Right lobe of liver (tissue), 6 donors: ENCODE measurements around the gene PDZD7. TPM values are rescaled to one million over a fixed set of nuclear protein-coding genes. Genes with fewer than 3 reads are reported as not detected.

Experiments used
- ATAC-seq, 4 donors: fragments of 200-7000 bp; cut with Tn5 transposase; one replicate each; pipeline ENCODE4 v1.9.1; 2020; ENCODE audit warnings: mild to moderate bottlenecking in 4 of 4, moderate library complexity in 4 of 4
- DNase-seq, 3 donors: peaks; one replicate each; pipeline ENCODE4 v3.0.0-alpha.2; 2020
- H3K27ac ChIP-seq, 3 donors: fragments of 200-600 bp; one replicate each; pipeline ENCODE4 v1.8.0; 2022
- H3K27me3 ChIP-seq, 2 donors: fragments of 200-600 bp; one replicate each; pipeline ENCODE4 v1.8.0; 2022
- H3K36me3 ChIP-seq, 4 donors: fragments of 200-600 bp; sonication (generic) in 1 of 4; one replicate each; pipeline versions ENCODE4 v1.5.1 to v1.8.0; 2017 to 2022; ENCODE audit warnings: control low read depth in 1 of 4
- H3K4me1 ChIP-seq, 4 donors: fragments of 200-600 bp; sonication (generic) in 1 of 4; one replicate each; pipeline versions ENCODE4 v1.5.1 to v1.8.0; 2017 to 2022; ENCODE audit warnings: control low read depth in 1 of 4
- H3K4me3 ChIP-seq, 3 donors: fragments of 200-600 bp; one replicate each; pipeline ENCODE4 v1.8.0; 2022
- H3K9me3 ChIP-seq, 4 donors: fragments of 200-600 bp; sonication (generic) in 1 of 4; one replicate each; pipeline versions ENCODE4 v1.5.1 to v1.8.0; 2017 to 2022; ENCODE audit warnings: control low read depth in 1 of 4
- CTCF ChIP-seq, 4 donors: fragments of 200-600 bp in 3 of 4; fragments of 450-650 bp in 1 of 4; IDR thresholded peaks; one replicate each; pipeline versions ENCODE4 v1.5.1 to v1.8.0; 2016 to 2022; ENCODE audit warnings: antibody characterized with exemption in 4 of 4, mild to moderate bottlenecking in 2 of 4
- POLR2A ChIP-seq: fragments of 450-650 bp; IDR thresholded peaks from one replicate; pipeline ENCODE4 v1.6.1; 2017; ENCODE audit warnings: antibody characterized with exemption, mild to moderate bottlenecking
- WGBS: methylation state at CpG from one replicate; pipeline ENCODE4 v1.1.6; 2018; ENCODE audit warnings: low coverage, low lambda C conversion rate; ENCODE audit not compliant: insufficient coverage; ENCODE audit errors: missing lambda C conversion rate; 5-methylcytosine and 5-hydroxymethylcytosine counted together
- intact Hi-C, 2 donors: fragments of 100-400 bp; cut with DNase I; formaldehyde crosslinking; loops; one replicate each; pipeline versions ENCODE4 v1.11.2 to v1.14.1; 2022
- total RNA-seq, 6 experiments: library from RNA; depleted of rRNA in 2 of 6; stranded (reverse); fragments of >200 nt in 2 of 6; fragmentation: NEBNext Ultra II Directional in 3 of 6; extraction: Animal tissue kit (Norgen Biotek cat#: 25700) in 3 of 6; gene quantifications; one replicate each; pipeline versions ENCODE4 v1.1.0 to v1.2.4, GENCODE V29; 2016 to 2023
- donor health status: DM: no; HTN: yes; CAD: no.
- donor health status: DM: no; HTN: no; CAD: no.
- donor health status: DM: no; HTN: no; CAD: no.
- donor health status: DM: no; HTN: yes; CAD: no.
- donor health status: DM: no; HTN: yes; CAD: no.

PDZD7 gene
- total RNA-seq, 6 experiments from 2014 or later, result 0.15 to 0.50 (median 0.20) TPM; not detected in 1

GRCh38 chr10:101066146-101066895, 35.4 kb upstream of the PDZD7 start:
- ATAC-seq (peak; percentile 44 to 58 (median 54)), DNase-seq (peak; percentile 57 to 70 (median 68))
- no peaks in the 10 kb centered on the region for H3K27me3 ChIP-seq
- no peak overlapping the region for H3K27ac ChIP-seq
- H3K9me3 ChIP-seq, result no peaks in the 10 kb centered on the region
- TF ChIP-seq CTCF (IDR thresholded peaks at IDR 0.05) (peak; percentile 14 to 47 (median 34)), POLR2A (no peak)
- 10% methylated on average over 19 of the region's 49 CpGs for WGBS
- H3K4me3 ChIP-seq, result peak overlapping the region; percentile 9 to 28 (median 10)
- intact Hi-C loops, result no loop called here
- no peaks in the 10 kb centered on the region for H3K36me3 ChIP-seq
- peaks cover 0 to 31% (median 12%) of the 10 kb centered on the region in 4 donors for H3K4me1 ChIP-seq

- peak overlapping the region in 2 of 3 donors; percentile 9 to 28 for H3K4me3 ChIP-seq
- no peak for ATAC-seq
- no peaks in the 10 kb centered on the region for H3K9me3 ChIP-seq
- no peak for DNase-seq
- peaks cover 0 to 31% (median 13%) of the 10 kb centered on the region in 4 donors for H3K4me1 ChIP-seq
- intact Hi-C loops, result no loop called here
- TF ChIP-seq POLR2A (no peak), CTCF (IDR thresholded peaks at IDR 0.05) (no peak)
- no peaks in the 10 kb centered on the region for H3K36me3 ChIP-seq
- no peaks in the 10 kb centered on the region for H3K27me3 ChIP-seq
- no peak overlapping the region for H3K27ac ChIP-seq
- 91% methylated on average over 2 of the region's 3 CpGs for WGBS
These were observed 34.7 kb upstream of the PDZD7 start for GRCh38 chr10:101065481-101066145.

- Histone ChIP-seq H3K4me1 (peaks cover 0 to 38% (median 14%) of the 10 kb centered on the region in 4 donors), H3K36me3 (no peaks in the 10 kb centered on the region), H3K4me3 (no peak overlapping the region), H3K9me3 (no peaks in the 10 kb centered on the region), H3K27ac (no peak overlapping the region), H3K27me3 (no peaks in the 10 kb centered on the region)
- no peak for TF ChIP-seq CTCF (IDR thresholded peaks at IDR 0.05)
- no peak for TF ChIP-seq POLR2A
- ATAC-seq (no peak), DNase-seq (no peak)
- intact Hi-C loops, result no loop called here
- WGBS, result 80% methylated on average over 6 of the region's 9 CpGs
These were observed 33.6 kb upstream of the PDZD7 start for GRCh38 chr10:101064415-101065030.

GRCh38 chr10:101063548-101064414, 32.9 kb upstream of the PDZD7 start:
- 40% methylated on average over 11 of the region's 15 CpGs for WGBS
- Histone ChIP-seq H3K4me1 (peaks cover 0 to 38% (median 14%) of the 10 kb centered on the region in 4 donors), H3K27me3 (no peaks in the 10 kb centered on the region), H3K9me3 (no peaks in the 10 kb centered on the region), H3K4me3 (no peak overlapping the region), H3K27ac (no peak overlapping the region), H3K36me3 (no peaks in the 10 kb centered on the region)
- intact Hi-C loops, result no loop called here
- ATAC-seq (no peak), DNase-seq (no peak)
- TF ChIP-seq POLR2A (no peak), CTCF (IDR thresholded peaks at IDR 0.05) (no peak)
